GM13976 (cell line): ENCODE results near the gene CBLIF.
"Not testable (repeated sequence)": the region's sequence is repeated elsewhere in the genome, so short reads cannot be mapped to it uniquely, and the experiment has no call there.

Experiments used
- DNase-seq: peaks from one replicate; pipeline ENCODE4 v3.0.0; 2012; ENCODE audit warnings: low spot score
- in situ Hi-C: fragments of 300-500 bp; cut with MboI; formaldehyde crosslinking; loops from one replicate; pipeline ENCODE4 v1.12.0; 2022; ENCODE audit warnings: low sequenced_read_pairs, mixed read lengths, inconsistent platforms; ENCODE audit not compliant: unreplicated experiment
- TF ChIP-seq, protein P1 (sequence below): IDR thresholded peaks from 2 replicates; pipeline ENCODE4 v1.5.1; 2012; ENCODE audit warnings: borderline replicate concordance, mild to moderate bottlenecking; ENCODE audit not compliant: insufficient read depth; ENCODE audit errors: extremely low read depth, missing control alignments, control extremely low read depth

The CBLIF gene

DNA sequence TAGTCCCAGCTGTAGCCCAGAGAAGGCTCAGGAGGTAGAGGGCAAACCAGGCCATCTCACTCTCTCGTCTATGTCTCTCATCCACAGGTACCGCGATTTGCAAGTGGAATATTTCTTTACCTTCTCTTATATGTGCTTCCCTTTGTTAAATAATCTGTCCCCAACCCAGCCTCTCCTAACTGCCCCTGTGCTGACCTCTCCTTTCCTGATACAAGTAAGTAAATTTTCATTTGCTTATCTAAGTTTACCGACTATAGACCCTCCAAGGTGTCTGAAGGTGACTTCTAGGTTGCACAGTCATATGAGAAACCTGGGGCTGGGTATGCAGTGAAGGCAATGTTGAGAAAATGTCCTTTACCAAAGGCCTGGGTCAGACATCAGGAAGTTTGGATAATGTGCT is at the start of gene CBLIF:
CBLIF (minus strand) TSS at position 101 of the 400 bp plus-strand sequence; CDS start at position 55, 46 bp downstream.
- TF ChIP-seq, protein P1, sequence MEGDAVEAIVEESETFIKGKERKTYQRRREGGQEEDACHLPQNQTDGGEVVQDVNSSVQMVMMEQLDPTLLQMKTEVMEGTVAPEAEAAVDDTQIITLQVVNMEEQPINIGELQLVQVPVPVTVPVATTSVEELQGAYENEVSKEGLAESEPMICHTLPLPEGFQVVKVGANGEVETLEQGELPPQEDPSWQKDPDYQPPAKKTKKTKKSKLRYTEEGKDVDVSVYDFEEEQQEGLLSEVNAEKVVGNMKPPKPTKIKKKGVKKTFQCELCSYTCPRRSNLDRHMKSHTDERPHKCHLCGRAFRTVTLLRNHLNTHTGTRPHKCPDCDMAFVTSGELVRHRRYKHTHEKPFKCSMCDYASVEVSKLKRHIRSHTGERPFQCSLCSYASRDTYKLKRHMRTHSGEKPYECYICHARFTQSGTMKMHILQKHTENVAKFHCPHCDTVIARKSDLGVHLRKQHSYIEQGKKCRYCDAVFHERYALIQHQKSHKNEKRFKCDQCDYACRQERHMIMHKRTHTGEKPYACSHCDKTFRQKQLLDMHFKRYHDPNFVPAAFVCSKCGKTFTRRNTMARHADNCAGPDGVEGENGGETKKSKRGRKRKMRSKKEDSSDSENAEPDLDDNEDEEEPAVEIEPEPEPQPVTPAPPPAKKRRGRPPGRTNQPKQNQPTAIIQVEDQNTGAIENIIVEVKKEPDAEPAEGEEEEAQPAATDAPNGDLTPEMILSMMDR: no peak
- no peak for DNase-seq
- in situ Hi-C loops: no loop called here

DNA sequence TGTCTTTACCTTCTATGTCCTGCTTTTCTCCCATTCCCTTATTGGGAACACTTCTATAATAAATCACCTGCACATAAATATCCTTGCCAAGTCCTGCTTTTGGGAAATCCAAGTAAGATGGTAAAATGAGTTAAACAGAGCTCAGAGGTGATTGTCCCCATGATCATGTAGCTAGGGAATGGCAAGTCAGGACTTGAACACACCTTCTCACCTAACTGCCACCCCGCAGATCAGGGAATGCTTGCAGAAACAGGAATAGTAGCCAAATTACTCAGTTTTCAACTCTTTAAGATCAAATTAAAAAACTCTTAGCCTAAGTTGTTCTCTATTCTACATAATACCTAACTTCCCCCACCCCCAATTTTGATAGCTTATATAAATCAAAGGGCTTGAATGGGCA is 49.3 kb upstream of the CBLIF start:
- TF ChIP-seq, protein P1: no peak
- in situ Hi-C loops: no loop called here
- DNase-seq: no peak

DNA sequence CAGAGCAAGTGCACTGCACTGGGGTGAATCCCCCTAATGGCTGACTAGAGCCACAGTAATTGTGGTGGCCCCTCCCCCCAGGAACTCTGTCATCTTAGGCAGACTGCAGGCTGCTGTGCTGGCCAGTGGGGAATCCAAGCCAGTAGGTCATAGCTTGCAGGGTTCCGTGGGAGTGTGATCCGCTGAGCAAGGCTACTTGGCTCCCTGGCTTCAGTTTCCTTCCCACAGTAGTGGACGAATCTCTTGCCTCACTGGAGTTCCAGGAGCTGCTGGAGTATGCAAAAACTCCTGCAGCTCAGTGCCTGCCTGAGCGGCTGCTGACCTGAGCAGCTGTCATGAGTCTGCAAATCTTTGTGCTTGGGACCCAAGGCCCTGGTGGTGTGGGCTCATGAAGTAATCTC is 46.5 kb upstream of the CBLIF start:
- in situ Hi-C loops: no loop called here
- TF ChIP-seq, protein P1: no peak
- DNase-seq: no peak

DNA sequence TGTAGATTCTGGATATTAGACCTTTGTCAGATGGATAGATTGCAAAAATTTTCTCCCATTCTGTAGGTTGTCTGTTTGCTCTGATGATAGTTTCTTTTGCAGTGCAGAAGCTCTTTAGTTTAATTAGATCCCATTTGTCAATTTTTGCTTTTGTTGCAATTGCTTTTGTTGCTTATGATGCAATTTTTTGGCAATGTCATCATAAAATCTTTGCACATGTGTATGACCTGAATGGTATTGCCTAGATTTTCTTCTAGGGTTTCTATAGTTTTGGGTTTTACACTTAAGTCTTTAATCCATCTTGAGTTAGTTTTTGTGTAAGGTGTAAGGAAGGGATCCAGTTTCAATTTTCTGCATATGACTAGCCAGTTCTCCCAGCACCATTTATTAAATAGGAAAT is 41.9 kb upstream of the CBLIF start:
- in situ Hi-C loops, DNase-seq: not testable (repeated sequence)

DNA sequence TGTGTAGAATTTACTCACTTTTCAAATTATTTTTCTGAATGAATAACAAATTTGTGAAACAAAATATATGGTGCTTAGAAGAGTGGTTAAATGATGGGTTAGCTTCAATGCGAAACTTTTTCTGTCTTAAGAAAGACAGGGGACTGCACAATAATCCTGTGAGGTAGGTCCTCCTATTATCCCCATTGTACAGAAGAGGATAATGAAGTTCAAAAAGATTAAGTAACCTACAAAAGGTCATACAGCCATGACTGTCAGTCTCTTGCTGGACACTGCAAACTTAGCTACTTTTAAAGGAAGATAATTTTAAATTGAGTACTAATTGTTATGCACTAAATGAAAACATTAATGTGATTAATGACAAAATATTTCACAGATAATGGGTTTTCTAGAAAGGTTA is 38.3 kb upstream of the CBLIF start:
- TF ChIP-seq, protein P1: no peak
- in situ Hi-C loops: no loop called here
- DNase-seq: no peak

DNA sequence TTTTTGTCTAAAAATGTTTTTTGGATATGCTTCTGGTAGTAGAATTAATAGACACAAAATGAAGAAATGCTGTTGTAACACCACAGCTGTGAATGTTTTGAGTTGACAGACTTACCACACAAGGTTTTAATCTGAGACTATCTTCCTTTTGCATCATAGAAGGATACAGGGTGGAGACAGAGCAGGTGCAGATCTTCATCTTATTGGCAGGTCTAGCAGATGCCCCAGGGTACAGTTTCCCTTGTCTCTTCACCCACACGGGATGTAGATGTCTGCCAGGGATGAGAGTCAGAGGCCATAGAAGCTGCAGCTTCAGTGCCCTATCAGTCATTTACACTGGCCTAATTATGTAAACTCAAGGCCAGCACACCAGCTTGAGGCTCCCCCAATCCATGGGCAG is 34.3 kb upstream of the CBLIF start:
- no peak for DNase-seq
- in situ Hi-C loops: no loop called here
- TF ChIP-seq, protein P1: no peak

DNA sequence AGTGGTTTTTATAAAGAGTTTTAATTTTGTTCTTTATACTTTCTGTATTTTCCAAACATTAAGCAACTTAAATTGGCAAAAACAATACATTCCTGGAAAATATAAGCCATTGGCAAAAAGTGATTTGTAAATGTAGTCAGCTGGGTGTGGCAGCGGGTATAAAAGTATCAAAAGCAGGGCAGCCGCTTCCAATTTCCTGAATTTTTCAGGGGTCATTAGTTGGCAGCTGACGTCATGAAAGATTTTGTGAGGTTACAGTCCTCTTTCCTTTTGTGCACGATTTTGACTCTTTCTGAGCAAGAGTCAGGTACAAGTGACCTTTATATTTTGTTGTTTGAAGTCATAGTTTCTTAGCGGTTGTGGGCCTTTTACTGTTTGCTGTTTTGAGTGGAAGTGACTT is 33.3 kb upstream of the CBLIF start, which contains the start of gene OOSP3:
OOSP3 (plus strand) TSS at position 208 of the 400 bp plus-strand sequence; CDS start at position 235, 27 bp downstream.
- TF ChIP-seq, protein P1: no peak
- no peak for DNase-seq
- in situ Hi-C loops: no loop called here
